NCI-H345 (cell line): ENCODE results near the gene SLC22A7.

Experiments used
- DNase-seq: peaks from one replicate; lab custom pipeline; 2025; lab: John Stamatoyannopoulos, UW

Gene SLC22A7

DNA sequence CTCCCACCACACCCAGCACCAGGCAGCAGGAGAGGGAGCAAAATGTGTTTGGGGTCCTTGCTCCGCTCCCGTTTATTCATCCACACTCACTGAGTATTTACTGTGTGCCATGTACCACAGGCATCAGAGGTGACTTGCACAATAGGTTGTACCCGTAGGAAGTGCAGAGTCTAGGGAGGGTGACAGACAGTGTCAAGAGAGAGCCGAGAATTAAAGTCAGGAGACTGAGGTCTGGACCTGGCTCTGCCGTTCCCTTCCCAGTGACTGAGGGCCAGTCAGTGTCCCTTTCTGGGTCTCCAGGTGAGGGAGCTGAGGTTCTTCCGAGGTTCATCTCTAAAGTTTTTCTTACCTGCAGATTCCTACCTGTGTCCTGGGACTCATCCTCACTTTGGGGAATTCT, 32.5 kb upstream of the SLC22A7 start:
- DNase-seq, result no peak

DNA sequence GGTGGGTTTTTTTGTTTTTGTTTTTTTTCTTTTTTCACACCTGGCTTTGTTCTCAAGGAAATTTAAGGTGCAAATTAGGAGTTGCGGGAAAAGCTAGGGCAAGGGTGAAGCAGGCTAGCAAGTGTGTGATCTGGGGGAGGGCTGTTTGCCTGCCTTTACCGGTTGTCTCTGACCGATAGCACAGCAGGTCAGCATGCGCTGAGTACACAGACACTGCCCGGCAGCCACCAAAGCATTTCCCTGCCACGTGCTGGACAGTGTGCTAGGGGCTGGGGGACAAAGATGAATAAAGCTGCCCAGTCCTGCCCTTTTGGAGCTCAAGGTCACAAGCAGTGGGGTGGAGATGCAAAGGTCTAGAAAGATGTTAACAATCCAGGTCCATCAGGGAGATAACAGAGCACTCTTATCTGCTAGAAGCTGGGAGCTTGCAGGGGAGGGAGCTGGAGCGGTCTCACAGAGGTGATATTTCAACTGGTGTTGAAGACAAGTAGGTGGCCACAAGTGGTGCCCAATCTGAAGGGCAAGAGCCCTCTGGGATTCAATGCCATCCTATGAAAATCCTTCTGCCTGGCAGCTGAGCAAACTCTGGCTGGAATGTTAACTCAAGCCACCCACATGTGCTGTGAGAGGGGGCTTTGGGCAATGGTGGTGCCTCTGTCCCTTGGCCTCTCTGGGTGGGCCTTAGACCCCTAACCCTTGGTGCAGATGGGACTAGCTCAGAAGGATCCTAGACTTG, 30.3 kb upstream of the SLC22A7 start:
- no peak for DNase-seq

DNA sequence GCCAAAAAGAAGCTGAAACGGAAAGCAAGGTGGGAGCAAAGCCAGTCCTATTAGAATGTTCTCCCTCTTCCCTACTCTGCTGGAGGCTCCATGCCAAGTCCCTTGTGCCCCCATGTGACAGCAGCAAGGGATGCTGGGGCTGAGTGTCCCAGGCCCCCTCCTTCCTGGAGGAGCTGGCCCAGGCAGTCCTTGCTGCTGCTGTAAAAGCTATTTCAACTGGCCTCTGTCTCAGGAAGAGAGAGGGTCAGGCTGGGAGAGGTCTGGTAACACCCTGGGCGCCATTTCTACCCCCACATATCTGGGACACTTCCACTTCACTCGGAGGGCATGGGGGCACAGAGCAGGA, 29.7 kb upstream of the SLC22A7 start:
- no peak for DNase-seq

DNA sequence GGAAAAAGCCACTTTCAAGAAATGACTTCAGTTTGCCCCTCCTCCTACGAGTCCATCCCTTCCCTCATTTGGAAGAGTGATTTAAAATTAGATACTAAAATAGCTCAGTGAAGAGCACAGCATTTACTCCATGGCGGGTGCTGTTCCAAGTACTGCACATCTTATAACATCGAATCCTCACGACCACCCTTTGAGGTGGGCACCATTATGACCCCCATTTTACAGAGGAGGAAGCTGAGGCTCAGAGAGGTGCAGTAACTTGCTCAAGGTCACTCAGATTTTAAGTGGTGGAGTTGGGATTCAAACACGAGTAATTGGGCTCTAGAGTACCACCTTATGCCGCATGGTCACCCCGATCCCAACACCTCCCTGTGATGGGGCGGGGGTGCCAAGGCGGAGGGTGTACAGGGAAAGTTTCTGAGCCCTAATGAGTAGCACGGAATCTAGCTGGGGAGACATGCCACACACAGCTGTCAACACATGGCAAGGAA, 29.2 kb upstream of the SLC22A7 start:
- no peak for DNase-seq

DNA sequence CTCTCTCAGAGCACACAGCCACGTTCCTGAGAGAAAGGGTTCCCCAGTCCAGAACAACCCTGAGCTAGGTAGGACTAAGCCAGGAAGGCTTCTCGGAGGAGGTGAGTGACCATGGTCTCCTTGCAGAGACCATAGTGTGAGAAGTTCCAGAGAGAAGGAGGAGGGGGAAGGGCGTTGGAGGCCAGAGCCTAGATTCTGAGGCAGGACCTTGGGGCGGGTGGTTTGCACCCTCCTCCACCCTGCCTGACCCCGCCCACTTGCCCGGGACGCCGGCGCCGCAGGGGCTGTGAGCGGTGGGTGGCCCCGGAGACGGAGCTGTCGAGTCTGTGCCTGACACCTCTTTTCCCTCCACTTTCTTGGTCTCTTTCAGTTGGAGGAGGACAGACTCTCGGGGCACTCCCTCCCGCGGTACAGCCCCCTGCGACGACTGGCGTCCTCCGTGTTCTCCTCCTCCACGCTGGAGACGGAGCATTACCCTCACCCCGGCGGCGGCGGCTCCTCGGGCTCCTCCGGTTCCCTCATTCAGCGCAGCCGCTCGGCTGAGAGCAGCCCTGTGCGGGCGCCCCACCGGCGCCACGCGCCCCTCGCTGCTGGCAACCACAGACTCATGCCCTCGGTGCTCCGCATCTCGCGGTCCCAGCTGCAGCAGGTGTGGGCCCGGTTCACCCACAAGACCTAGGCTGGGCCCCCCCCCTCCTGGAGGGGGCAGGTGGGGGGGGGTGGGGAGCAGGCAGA, 28.6 kb upstream of the SLC22A7 start:
- no peak for DNase-seq

DNA sequence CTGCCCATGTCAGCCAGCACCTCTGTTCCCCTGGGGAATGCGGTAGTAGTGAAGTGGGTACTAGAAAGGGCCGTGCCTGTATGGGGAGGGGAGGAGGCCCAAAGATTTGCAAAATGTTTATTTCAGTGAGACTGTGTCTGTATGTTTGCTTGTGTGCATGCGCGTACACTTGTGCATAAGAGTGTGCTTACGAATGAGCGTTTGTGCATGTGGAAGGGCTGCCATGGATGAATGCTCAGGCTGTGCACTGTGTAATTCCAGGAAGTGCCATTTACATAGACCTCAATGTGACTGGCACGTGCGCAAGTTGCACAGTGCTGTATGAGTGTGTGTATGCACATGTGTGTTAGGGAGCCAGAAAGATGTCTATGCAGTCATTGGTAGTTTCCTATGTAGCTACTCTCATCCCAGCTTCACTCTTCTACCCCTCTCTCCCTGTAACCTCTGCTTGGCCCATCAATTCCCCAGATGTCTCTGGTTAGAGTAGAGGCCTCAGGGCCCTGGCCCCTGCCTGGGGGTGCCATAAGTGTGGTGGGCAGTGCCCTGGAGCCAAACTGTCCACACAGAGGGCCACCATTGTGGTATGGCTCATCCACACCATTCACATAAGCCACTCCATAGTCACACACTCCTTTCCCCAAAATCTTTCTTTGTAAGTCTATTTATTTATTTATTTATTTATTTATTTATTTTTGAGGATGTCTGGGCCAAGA, 26.8 kb upstream of the SLC22A7 start:
- no peak for DNase-seq

DNA sequence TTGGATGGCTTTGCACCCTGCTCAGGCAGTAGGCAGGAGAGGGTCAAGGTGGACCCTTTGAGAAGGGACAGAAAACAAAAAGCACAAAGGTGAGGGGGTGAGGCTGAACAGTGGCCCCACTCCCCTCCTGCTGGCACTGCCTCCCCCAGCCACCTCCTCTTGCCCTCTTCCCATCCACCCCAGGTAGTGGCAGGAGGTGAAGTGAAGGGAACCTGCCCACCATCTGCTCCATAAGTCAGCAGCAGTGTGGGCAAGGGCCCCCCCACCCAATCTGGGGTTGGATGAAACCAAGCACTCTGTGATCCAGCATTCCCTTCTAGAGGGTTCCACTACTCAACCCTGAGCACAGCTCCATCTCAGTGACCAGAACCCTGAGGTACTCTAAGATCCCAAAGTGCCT, 26.1 kb upstream of the SLC22A7 start:
- DNase-seq, result no peak

DNA sequence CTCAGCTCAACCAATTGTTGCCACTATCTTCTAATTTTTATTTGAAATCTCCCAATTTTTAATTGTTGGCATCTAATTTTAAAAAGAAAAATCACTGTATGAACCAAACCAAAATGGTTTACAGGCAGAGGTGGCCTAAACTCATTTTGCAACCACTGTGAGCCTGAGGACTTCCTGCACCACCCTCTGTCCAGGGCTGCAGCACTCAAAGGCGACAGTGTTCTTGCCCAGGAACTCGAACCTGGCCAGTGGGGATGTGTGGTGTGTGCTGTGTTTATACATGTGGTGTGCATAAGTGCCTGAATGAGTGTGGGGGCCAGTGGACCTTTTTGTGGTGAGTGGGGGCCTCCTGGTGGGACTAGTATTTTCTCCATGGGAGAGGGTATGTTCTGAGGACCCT, 24.4 kb upstream of the SLC22A7 start:
- no peak for DNase-seq

DNA sequence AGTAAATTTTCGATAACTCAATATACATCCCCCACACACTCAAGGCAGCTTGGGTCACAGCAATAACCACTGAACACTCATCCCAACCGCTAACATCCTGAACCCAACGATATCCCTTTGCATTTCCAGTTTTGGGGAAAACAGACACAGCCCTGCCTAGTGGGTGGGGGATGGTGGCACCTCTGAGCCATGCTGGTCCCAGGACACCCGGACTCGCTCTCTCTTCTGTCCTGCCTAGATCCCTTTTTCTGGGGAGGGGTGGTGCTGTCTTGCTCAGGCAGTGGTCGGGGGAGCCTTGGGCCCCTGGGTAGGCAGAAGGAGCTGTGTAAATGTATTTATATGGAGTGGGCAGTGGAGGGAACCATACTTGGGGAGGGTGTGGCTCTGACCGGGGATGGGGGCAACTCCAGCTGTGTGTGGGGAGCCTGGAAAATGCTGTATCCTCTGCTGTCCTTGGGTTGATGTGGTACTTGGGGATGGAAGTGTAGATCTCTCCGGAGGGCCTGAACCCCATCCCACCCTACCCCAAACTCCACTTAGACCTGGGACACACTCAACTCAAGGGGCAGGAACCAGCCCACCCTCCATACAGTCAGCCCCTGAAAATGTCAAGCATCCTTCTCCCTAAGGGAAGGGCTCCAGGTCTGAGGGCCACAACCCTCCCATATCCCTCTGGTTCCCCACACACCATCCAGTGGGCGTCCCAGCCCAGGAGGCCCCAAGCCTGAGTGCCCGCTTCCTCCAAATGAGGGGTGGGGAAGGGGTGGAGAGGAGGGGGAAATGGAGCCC, 23.7 kb upstream of the SLC22A7 start:
- DNase-seq, result no peak

DNA sequence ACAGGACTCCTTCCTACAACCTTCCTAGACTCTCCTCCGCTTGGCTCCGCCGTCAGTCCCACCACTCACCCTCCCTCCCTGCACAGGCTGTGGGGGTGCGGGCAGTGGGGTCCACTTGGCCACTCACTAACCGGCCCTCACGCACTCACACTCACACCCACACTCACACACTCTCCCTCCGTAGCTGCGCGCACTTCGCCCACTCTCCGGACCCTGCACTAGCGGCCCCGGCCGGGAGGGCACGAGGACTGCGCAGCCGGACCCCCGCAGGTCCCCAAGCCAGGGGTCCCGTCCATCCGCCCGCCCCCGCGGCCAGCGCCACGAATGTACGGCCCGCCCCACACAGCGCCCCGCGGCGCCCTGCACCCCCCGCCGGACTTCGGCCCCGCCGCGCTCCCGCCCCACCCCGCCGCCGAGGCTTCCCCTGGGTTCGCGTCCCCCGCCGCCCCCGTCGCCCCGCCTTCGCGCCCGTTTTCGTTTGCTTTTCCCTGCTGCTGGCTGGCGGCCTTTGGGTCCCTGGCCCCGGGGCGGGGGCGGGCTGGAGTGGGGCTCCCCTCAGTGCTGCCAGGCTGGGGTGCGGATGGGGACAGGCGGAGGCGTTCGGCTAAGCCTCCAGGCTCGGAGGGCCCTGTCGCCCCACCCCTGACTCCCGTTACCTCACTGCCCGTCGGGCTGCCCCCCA, 23.0 kb upstream of the SLC22A7 start:
- no peak for DNase-seq

DNA sequence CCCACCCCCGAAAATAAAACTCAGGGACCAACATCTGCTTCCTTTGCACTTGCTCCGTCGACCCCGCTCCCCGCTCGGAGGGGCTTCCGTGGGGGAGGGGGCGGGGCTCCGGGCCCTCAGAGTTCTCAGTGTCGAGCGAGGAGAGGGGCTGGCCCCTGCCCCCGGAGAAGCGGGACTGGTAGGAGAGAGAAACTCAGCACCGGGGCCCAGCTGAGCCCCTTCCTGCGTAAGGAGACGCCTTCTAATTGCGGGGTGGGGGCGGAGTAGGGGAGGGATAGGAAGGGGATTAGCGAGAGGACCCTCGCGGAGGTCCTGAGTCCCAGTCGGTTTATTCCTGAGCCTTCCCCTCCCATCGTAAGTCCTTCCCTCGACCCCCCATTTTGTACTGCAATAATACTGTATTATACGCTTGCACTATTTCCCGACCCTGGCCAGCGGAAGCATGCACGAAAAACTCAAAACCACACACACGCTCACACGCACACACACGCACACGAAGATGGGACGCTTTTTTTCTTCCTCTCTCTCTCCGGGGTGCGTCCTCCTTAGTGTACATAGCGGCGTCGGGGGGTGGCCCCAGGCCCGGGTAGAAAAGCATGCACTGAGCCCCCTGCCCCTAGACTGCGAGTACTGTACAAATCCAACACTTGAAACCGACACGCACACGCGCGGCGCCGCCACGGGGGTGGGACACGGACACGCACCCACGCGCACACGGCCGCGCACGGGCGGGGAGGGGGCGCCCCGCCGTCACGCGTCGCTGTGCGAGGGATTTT, 22.1 kb upstream of the SLC22A7 start:
- DNase-seq, result no peak

DNA sequence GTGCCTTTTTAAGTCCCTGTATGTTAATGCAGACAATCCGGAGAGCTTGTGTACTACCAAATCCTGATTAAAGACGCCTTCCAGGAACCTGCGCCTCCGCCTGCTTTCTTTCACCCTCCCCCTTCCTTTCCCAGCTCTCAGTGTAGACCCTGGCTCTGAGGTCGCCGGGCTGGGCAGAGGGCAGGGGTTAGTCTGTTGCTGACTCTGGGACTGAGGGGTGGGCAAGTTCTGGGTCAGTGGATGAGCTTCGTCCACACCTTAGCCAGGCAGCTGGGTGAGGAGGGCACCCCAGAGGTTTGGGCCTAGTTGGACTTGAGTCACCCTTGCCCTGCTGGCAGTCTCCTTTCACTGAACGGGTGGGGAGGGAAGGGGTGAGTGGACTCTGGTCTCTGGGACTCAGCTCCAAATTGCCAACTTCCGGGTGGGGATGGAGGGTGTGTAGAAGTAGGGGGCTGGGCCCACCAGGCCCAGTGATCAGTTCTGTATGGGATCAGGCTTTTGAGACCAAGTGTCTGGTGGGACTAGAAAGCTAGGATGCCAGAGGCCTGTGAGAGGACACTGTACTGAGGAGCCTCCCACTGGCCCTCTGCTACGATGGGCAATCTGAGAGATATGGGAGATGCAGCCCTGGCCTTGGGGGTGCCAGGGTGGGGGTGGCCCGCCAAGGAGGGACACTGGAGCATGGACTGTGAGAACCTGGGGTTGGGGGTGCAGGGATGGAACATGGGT, 21.3 kb upstream of the SLC22A7 start:
- no peak for DNase-seq

DNA sequence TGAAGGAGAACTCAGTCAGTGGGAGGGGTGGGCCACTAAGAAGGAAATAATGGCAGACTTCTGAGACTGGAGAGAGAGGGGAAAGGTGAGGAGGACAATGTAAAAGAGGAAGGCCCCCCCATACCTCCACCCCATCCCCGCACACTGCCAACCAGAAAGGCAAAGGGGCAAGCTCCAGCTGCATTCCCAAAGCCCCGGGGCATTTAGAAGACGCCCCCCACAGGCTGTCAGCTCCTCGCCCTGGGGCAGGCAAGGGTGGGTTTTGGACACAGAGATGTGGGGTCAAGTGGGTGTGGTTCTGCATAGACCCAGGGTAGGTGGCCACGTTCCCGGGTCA, 20.8 kb upstream of the SLC22A7 start:
- no peak for DNase-seq

DNA sequence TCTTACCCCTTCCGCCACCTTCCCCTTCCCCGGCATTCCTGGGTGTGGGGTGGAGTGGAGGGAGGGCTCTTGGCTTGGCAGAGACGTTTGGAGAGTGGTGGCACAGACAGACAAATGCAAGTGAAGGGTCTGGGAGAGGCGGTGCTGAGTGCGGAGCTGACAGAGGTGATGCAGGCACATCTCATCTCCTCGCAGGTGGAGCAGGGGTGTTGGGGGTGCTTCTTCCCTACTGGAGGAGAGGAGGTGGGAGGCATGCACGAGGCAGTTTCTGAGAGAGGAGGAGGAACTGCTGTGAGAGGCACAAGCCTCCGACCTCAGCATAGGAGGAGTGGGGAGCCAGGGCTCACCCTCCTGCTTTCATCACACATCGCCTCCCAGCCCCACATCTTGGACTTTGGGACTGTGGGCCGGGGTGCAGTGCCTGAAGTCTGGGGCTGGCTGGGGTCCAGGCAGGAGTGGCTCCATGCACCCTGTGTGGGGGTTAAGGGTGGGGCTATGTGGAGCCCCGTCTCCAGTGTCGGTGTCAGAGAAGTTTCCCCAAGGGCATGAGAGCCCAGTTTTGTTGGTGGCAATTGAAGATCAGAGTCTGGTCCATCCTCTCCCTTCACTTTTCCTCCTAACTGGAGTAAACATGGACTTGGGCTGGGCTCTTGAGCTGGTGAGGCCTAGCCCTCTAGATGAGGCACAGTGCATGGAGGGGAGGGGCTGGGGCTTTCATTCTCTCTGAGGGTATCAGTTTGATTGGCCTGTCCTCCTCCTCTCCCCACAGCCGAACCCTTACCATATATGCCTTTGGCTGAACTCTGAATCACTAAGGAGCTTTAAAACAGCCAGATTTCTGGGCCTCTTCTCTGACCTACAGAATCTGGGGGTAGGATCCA, 20.2 kb upstream of the SLC22A7 start:
- DNase-seq, result no peak

DNA sequence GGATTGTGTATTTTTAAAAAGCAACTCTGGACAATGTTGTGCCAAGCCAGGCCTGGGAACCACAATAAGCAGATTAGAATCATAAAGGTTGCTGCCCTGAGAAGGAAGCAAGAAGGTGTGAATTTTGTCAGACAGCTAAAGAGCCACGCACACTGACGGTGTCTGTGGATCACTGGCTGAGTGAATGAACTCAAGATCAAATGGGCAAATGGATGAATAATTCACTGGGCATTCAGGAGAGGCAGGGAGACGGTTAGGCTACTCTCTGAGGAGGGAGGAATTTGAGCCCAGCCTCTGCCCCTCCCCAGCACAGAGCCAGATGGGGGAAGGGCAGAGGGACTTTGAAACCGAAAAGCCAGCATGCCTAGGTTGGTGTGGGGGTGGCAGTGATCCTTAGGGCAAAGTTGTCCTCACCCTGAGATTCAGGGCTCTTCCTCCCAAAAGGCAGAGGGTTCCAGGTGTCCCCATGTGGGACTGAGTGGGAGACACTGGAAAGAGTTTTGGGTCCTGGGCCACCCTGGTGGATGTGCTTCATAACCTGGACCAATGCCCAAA, 19.5 kb upstream of the SLC22A7 start:
- DNase-seq, result no peak

DNA sequence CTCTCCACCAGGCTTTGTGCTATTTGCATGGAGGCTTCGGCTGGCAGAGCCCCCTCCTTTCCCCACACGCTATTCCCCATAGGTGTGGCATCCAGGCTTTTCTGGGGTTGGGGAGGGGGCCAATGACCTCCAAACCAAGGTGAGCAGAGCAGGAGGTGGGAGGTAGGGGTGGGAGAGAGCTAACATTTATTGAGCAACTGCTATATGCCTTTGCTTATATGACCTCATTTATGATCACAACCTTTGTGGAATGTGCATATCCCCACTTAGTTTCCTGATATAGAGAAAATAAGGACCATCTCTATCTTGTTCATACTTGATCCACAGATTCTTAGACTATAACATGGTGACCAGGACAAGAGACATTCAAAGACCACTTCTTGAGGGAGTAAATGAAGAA, 17.8 kb upstream of the SLC22A7 start:
- DNase-seq, result no peak

DNA sequence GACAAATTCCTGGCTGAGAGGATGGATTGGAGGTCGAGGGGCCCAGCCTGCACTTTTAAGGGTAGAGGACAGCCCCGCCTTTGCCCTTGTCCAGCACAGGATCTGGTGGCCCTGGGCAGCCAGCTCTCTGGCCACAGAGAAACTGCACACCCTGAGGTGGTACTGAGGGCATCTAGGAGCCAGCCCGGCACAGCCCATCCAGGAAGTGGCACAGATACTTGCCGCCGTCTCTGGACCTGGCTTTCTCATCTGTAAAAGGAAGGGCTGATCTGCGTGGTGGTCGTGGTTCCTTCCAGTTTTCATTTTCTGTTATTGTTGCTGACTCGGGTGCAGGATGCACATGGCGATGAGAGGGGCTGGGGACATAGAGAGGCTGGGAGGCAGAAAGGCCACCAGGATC, 16.0 kb upstream of the SLC22A7 start:
- DNase-seq, result no peak

DNA sequence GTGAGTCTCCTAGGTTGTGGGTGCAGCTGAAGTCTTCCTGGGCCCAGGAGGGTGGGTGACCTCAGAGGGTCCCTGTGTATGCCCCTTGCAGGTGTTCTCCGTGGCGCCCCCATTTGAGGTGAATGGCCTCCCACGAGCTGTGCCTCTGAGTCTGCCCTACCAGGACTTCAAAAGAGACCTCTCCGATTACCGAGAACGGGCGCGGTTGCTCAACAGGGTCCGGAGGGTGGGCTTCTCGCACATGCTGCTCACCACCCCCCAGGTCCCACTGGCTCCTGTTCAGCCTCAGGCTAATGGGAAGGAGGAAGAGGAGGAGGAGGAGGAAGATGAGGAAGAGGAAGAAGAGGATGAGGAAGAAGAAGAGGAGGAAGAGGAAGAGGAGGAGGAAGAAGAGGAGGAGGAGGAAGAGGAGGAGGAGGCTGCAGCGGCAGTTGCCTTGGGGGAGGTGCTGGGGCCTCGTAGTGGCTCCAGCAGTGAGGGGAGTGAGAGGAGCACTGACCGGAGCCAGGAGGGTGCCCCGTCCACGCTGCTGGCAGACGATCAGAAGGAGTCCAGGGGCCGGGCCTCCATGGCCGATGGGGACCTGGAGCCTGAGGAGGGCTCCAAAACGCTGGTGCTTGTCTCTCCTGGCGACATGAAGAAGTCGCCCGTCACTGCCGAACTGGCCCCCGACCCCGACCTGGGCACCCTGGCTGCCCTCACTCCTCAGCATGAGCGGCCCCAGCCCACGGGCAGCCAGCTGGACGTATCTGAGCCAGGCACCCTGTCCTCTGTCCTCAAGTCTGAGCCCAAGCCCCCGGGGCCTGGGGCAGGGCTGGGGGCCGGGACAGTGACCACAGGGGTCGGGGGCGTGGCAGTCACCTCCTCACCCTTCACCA, 15.2 kb upstream of the SLC22A7 start:
- no peak for DNase-seq
